H1 (cell line): ENCODE measurements around the gene CKAP2L. TPM values are rescaled to one million over a fixed set of nuclear protein-coding genes. Genes with fewer than 3 reads are reported as not detected.

ENCODE experiments used
- CBX5 ChIP-seq: fragments of 300-800, 300-1000 bp; sonication (generic); IDR thresholded peaks from 2 replicates; pipeline ENCODE4 v1.7.1; 2016; ENCODE audit warnings: antibody characterized with exemption, low read length, low read depth
- CBX8 ChIP-seq: fragments of 300-800, 300-1000 bp; sonication (generic); IDR thresholded peaks from 2 replicates; pipeline ENCODE4 v1.7.1; 2016; ENCODE audit warnings: low read depth, low read length, borderline replicate concordance
- CEBPB ChIP-seq: IDR thresholded peaks from 2 replicates; pipeline ENCODE4 v1.6.1; 2012; ENCODE audit warnings: low read depth, low read length
- CHD2 ChIP-seq: IDR thresholded peaks from 2 replicates; pipeline ENCODE4 v1.6.1; 2012; ENCODE audit warnings: low read length, improper control_type of control experiment
- CTCF ChIP-seq, 3 experiments: IDR thresholded peaks; 1 replicate in 2 of 3; 2 replicates in 1 of 3; pipeline versions ENCODE4 v1.5.1 to v1.6.1; 2011; ENCODE audit warnings: low read length in 3 of 3, mild to moderate bottlenecking in 3 of 3, inconsistent platforms in 2 of 3, low read depth in 1 of 3, moderate library complexity in 1 of 3; ENCODE audit not compliant: insufficient read depth in 1 of 3; ENCODE audit errors: control extremely low read depth in 1 of 3
- FOSL1 ChIP-seq: IDR thresholded peaks from 2 replicates; pipeline ENCODE4 v1.6.1; 2011; ENCODE audit warnings: mild to moderate bottlenecking, low read depth, low read length, moderate library complexity; ENCODE audit not compliant: insufficient read depth
- GABPA ChIP-seq: IDR thresholded peaks from 2 replicates; pipeline ENCODE4 v1.6.1; 2011; ENCODE audit warnings: mild to moderate bottlenecking, low read length, moderate library complexity, borderline replicate concordance; ENCODE audit not compliant: insufficient read depth
- JUN ChIP-seq: IDR thresholded peaks from 2 replicates; pipeline ENCODE4 v1.6.1; 2011; ENCODE audit warnings: low read depth, mild to moderate bottlenecking, improper control_type of control experiment, low read length
- JUND ChIP-seq: IDR thresholded peaks from 2 replicates; pipeline ENCODE4 v1.6.1; 2011; ENCODE audit warnings: mild to moderate bottlenecking, improper control_type of control experiment, low read length
- KDM1A ChIP-seq: fragments of 200-600, 300-600 bp; sonication (generic); IDR thresholded peaks from 2 replicates; pipeline ENCODE4 v1.7.1; 2016; ENCODE audit warnings: mild to moderate bottlenecking, low read length, borderline replicate concordance
- NRF1 ChIP-seq: IDR thresholded peaks from 2 replicates; pipeline ENCODE4 v1.6.1; 2011; ENCODE audit warnings: mild to moderate bottlenecking, low read depth, low read length, improper control_type of control experiment
- PHF8 ChIP-seq: fragments of 200-600 bp; sonication (generic); conservative IDR thresholded peaks from 2 replicates; pipeline ENCODE4 v1.7.1; 2012; ENCODE audit warnings: low read depth, mild to moderate bottlenecking, inconsistent platforms, low read length, moderate library complexity
- POLR2AphosphoS5 ChIP-seq: IDR thresholded peaks from 2 replicates; pipeline ENCODE4 v1.6.1; 2011; ENCODE audit warnings: low read depth, low read length
- RAD21 ChIP-seq, 2 experiments: IDR thresholded peaks in 1 of 2; conservative IDR thresholded peaks in 1 of 2; 2 replicates each; pipeline ENCODE4 v1.6.1; 2011; ENCODE audit warnings: low read depth in 2 of 2, low read length in 2 of 2, improper control_type of control experiment in 1 of 2, inconsistent platforms in 1 of 2, mild to moderate bottlenecking in 1 of 2, moderate library complexity in 1 of 2
- RFX5 ChIP-seq: IDR thresholded peaks from 2 replicates; pipeline ENCODE4 v1.6.1; 2011; ENCODE audit warnings: low read depth, low read length, improper control_type of control experiment, borderline replicate concordance
- SIN3A ChIP-seq, 2 experiments: IDR thresholded peaks in 1 of 2; conservative IDR thresholded peaks in 1 of 2; 2 replicates each; pipeline ENCODE4 v1.6.1; 2011 to 2012; ENCODE audit warnings: low read length in 2 of 2, improper control_type of control experiment in 1 of 2, low read depth in 1 of 2, mild to moderate bottlenecking in 1 of 2
- SIX5 ChIP-seq: IDR thresholded peaks from 2 replicates; pipeline ENCODE4 v1.6.1; 2011; ENCODE audit warnings: mild to moderate bottlenecking, low read depth, low read length
- SP1 ChIP-seq: IDR thresholded peaks from 2 replicates; pipeline ENCODE4 v1.6.1; 2011; ENCODE audit warnings: low read depth, low read length
- SRF ChIP-seq: IDR thresholded peaks from 2 replicates; pipeline ENCODE4 v1.6.1; 2011; ENCODE audit warnings: mild to moderate bottlenecking, low read depth, low read length, moderate library complexity
- SUZ12 ChIP-seq: fragments of 200-600 bp; sonication (generic); IDR thresholded peaks from 2 replicates; pipeline ENCODE4 v1.6.1; 2012; ENCODE audit warnings: mild to moderate bottlenecking, inconsistent platforms, low read length, moderate library complexity, mixed read lengths
- TEAD4 ChIP-seq: IDR thresholded peaks from 2 replicates; pipeline ENCODE4 v1.6.1; 2012; ENCODE audit warnings: low read depth, low read length, inconsistent platforms, mixed read lengths
- YY1 ChIP-seq: IDR thresholded peaks from 2 replicates; pipeline ENCODE4 v1.6.1; 2011; ENCODE audit warnings: low read depth, mild to moderate bottlenecking, low read length
- polyA plus RNA-seq, 7 experiments: library from polyadenylated mRNA; depleted of rRNA in 3 of 7; stranded (reverse) in 5 of 7; unstranded in 2 of 7; fragments of >200 nt in 5 of 7; fragments of 200-250 nt in 2 of 7; gene quantifications; 1 replicate in 5 of 7; 2 replicates in 1 of 7; 4 replicates in 1 of 7; pipeline versions ENCODE4 v1.2.1 to v1.2.3, GENCODE V29; 2011 to 2013; ENCODE audit warnings: missing spikeins in 2 of 7, mixed read lengths in 2 of 7
- total RNA-seq: library from RNA; stranded (reverse); fragmentation: NEBNext Ultra II Directional; extraction: Animal tissue kit (Norgen Biotek cat#: 25700); gene quantifications from 2 replicates; pipeline ENCODE4 v1.2.1, GENCODE V29; 2021

CKAP2L gene
- total and polyA plus RNA-seq, 2 of the 8 experiments (the other 6 are each of a cell fraction or from before 2014, with no cell fraction given), result 2.5 to 20.7 TPM

GRCh38 chr2:112726487-112727190, 37.8 kb downstream of the CKAP2L start (continued):
- TF ChIP-seq CTCF (IDR thresholded peaks at IDR 0.05; ENCODE audit: control extremely low read depth in 1 of 3, insufficient read depth in 1 of 3, low read depth in 1 of 3, low read length in 3 of 3), result peak in 2 of 3 experiments; percentile 98; a peak in 3 of 4 replicates
- peak; percentile 42; the same call in 1 of the 2 replicates for TF ChIP-seq YY1
- TF ChIP-seq SIX5, result no peak
- no peak for TF ChIP-seq NRF1
- no peak for TF ChIP-seq SP1
- no peak for TF ChIP-seq FOSL1
- TF ChIP-seq SIN3A (conservative IDR thresholded peaks at IDR 0.05 in 1 of 2, IDR thresholded peaks at IDR 0.05 in 1 of 2; ENCODE audit: low read depth in 1 of 2, low read length in 2 of 2), result 0 out of 4 replicates have a peak, but pooled peaks of 1 of the 2 experiments have one; percentile 50
- TF ChIP-seq CHD2, result no peak
- TF ChIP-seq SUZ12, result no peak
- TF ChIP-seq JUND, result peak; percentile 35; the same call in 1 of the 2 replicates
- TF ChIP-seq RAD21 (IDR thresholded peaks at IDR 0.05 in 1 of 2, conservative IDR thresholded peaks at IDR 0.05 in 1 of 2; ENCODE audit: low read depth in 2 of 2, low read length in 2 of 2), result peak; percentile 99
- TF ChIP-seq JUN, result no peak
- TF ChIP-seq CBX8, result no peak
- no peak for TF ChIP-seq GABPA
- TF ChIP-seq RFX5, result no peak
- TF ChIP-seq TEAD4, result peak; percentile 84
- TF ChIP-seq PHF8, result no peak
- no peak for TF ChIP-seq CBX5
- TF ChIP-seq SRF, result no peak
- no peak for TF ChIP-seq POLR2AphosphoS5
- TF ChIP-seq CEBPB, result no peak; the same call in 1 of the 2 replicates
- no peak for TF ChIP-seq KDM1A
